ENCODE results near the gene TSHR.
"Not testable (repeated sequence)": the region's sequence is repeated elsewhere in the genome, so short reads cannot be mapped to it uniquely, and the experiment has no call there.

Gene TSHR

DNA sequence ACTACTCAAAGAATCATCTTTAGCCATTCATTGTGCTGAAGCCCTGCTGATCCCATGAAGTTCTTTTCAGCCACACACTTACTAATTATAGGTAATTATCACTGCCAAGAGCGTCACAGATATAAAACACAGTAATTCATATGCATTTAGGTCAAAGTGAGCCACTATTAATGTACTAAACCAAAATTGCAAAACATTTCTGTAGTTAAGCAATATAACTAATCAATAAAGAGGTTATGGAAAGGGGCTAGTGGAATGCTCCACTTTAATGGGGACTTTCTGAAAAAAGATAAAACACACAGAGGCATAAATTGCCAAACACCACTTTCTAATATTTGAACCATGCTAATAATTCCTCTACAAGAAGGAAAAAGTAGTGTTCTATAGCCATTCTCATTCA is 7.1 kb upstream of the TSHR start:
- Histone ChIP-seq H3K4me3 (ENCODE audit: low read depth in 1 of 2, low read length in 2 of 2) (no peak overlapping the region), H3K27me3 (ENCODE audit: control insufficient read depth in 1 of 2, insufficient read depth in 2 of 2, low read length in 2 of 2) (no peaks in the 10 kb centered on the region), H3K9ac (ENCODE audit: low read depth in 1 of 2, low read length in 2 of 2) (no peak overlapping the region), H3K9me3 (ENCODE audit: control insufficient read depth in 1 of 2, low read length in 2 of 2) (no peaks in the 10 kb centered on the region), H3K36me3 (ENCODE audit: control insufficient read depth in 1 of 2, insufficient read depth in 2 of 2, low read length in 2 of 2) (no peaks in the 10 kb centered on the region), H3K27ac (ENCODE audit: low read depth, low read length) (no peak overlapping the region), H3K4me1 (ENCODE audit: control insufficient read depth in 1 of 2, insufficient read depth in 2 of 2, low read length in 2 of 2) (no peaks in the 10 kb centered on the region)

- Histone ChIP-seq H3K27me3 (ENCODE audit: control insufficient read depth in 1 of 2, insufficient read depth in 2 of 2, low read length in 2 of 2) (peaks cover 4 to 6% of the 10 kb centered on the region in 2 donors), H3K4me3 (ENCODE audit: low read depth in 1 of 2, low read length in 2 of 2) (no peak overlapping the region), H3K9ac (ENCODE audit: low read depth in 1 of 2, low read length in 2 of 2) (no peak overlapping the region), H3K36me3 (ENCODE audit: control insufficient read depth in 1 of 2, insufficient read depth in 2 of 2, low read length in 2 of 2) (no peaks in the 10 kb centered on the region), H3K27ac (ENCODE audit: low read depth, low read length) (no peak overlapping the region), H3K4me1 (ENCODE audit: control insufficient read depth in 1 of 2, insufficient read depth in 2 of 2, low read length in 2 of 2) (peaks cover 4% of the 10 kb centered on the region in 2 donors), H3K9me3 (ENCODE audit: control insufficient read depth in 1 of 2, low read length in 2 of 2) (no peaks in the 10 kb centered on the region)
Observed at GRCh38 chr14:80951491-80951890, 3.9 kb upstream of the TSHR start.

DNA sequence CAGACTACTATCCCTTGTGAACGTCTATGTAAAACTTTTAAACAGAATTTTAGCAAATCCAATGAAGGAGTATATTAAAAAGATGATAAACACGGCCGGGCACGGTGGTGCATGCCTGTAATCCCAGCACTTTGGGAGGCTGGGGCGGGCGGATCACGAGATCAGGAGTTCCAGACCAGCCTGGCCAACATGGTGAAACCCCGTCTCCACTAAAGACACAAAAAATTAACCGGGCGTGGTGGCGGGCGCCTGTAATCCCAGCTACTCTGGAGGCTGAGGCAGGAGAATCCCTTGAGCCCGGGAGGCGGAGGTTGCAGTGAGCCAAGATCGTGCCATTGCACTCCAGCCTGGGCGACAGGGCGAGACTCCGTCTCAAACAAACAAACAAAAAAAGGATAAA is 2.2 kb upstream of the TSHR start:
- not testable (repeated sequence) for H3K27ac ChIP-seq (ENCODE audit: low read depth, low read length); H3K9me3 ChIP-seq (ENCODE audit: control insufficient read depth in 1 of 2, low read length in 2 of 2); H3K4me3 ChIP-seq (ENCODE audit: low read depth in 1 of 2, low read length in 2 of 2); H3K36me3 ChIP-seq (ENCODE audit: control insufficient read depth in 1 of 2, insufficient read depth in 2 of 2, low read length in 2 of 2); H3K9ac ChIP-seq (ENCODE audit: low read depth in 1 of 2, low read length in 2 of 2); H3K4me1 ChIP-seq (ENCODE audit: control insufficient read depth in 1 of 2, insufficient read depth in 2 of 2, low read length in 2 of 2)
- H3K27me3 ChIP-seq (ENCODE audit: control insufficient read depth in 1 of 2, insufficient read depth in 2 of 2, low read length in 2 of 2): peaks cover 9 to 13% of the 10 kb centered on the region in 2 donors

- Histone ChIP-seq H3K27ac (ENCODE audit: low read depth, low read length) (no peak overlapping the region), H3K9me3 (ENCODE audit: control insufficient read depth in 1 of 2, low read length in 2 of 2) (no peaks in the 10 kb centered on the region), H3K36me3 (ENCODE audit: control insufficient read depth in 1 of 2, insufficient read depth in 2 of 2, low read length in 2 of 2) (no peaks in the 10 kb centered on the region), H3K4me1 (ENCODE audit: control insufficient read depth in 1 of 2, insufficient read depth in 2 of 2, low read length in 2 of 2) (peaks cover 4 to 11% of the 10 kb centered on the region in 2 donors), H3K9ac (ENCODE audit: low read depth in 1 of 2, low read length in 2 of 2) (peak overlapping the region; percentile 41 to 69), H3K27me3 (ENCODE audit: control insufficient read depth in 1 of 2, insufficient read depth in 2 of 2, low read length in 2 of 2) (peaks cover 9 to 13% of the 10 kb centered on the region in 2 donors), H3K4me3 (ENCODE audit: low read depth in 1 of 2, low read length in 2 of 2) (peak overlapping the region; percentile 67 to 74)
Observed at GRCh38 chr14:80954687-80955299, 628 bp upstream of the TSHR start.

GRCh38 chr14:80956102-80956501 is 681 bp downstream of the TSHR start:
- Histone ChIP-seq H3K4me3 (ENCODE audit: low read depth in 1 of 2, low read length in 2 of 2) (no peak overlapping the region), H3K27me3 (ENCODE audit: control insufficient read depth in 1 of 2, insufficient read depth in 2 of 2, low read length in 2 of 2) (peaks cover 9 to 13% of the 10 kb centered on the region in 2 donors), H3K9ac (ENCODE audit: low read depth in 1 of 2, low read length in 2 of 2) (no peak overlapping the region), H3K9me3 (ENCODE audit: control insufficient read depth in 1 of 2, low read length in 2 of 2) (no peaks in the 10 kb centered on the region), H3K27ac (ENCODE audit: low read depth, low read length) (no peak overlapping the region), H3K4me1 (ENCODE audit: control insufficient read depth in 1 of 2, insufficient read depth in 2 of 2, low read length in 2 of 2) (peaks cover 4 to 11% of the 10 kb centered on the region in 2 donors), H3K36me3 (ENCODE audit: control insufficient read depth in 1 of 2, insufficient read depth in 2 of 2, low read length in 2 of 2) (no peaks in the 10 kb centered on the region)

- Histone ChIP-seq H3K4me1 (ENCODE audit: control insufficient read depth in 1 of 2, insufficient read depth in 2 of 2, low read length in 2 of 2) (peaks cover 4 to 11% of the 10 kb centered on the region in 2 donors), H3K9ac (ENCODE audit: low read depth in 1 of 2, low read length in 2 of 2) (no peak overlapping the region), H3K4me3 (ENCODE audit: low read depth in 1 of 2, low read length in 2 of 2) (no peak overlapping the region), H3K36me3 (ENCODE audit: control insufficient read depth in 1 of 2, insufficient read depth in 2 of 2, low read length in 2 of 2) (no peaks in the 10 kb centered on the region), H3K27me3 (ENCODE audit: control insufficient read depth in 1 of 2, insufficient read depth in 2 of 2, low read length in 2 of 2) (peaks cover 9 to 13% of the 10 kb centered on the region in 2 donors), H3K27ac (ENCODE audit: low read depth, low read length) (no peak overlapping the region), H3K9me3 (ENCODE audit: control insufficient read depth in 1 of 2, low read length in 2 of 2) (no peaks in the 10 kb centered on the region)
Observed at GRCh38 chr14:80956922-80957321, 1.5 kb downstream of the TSHR start.

DNA sequence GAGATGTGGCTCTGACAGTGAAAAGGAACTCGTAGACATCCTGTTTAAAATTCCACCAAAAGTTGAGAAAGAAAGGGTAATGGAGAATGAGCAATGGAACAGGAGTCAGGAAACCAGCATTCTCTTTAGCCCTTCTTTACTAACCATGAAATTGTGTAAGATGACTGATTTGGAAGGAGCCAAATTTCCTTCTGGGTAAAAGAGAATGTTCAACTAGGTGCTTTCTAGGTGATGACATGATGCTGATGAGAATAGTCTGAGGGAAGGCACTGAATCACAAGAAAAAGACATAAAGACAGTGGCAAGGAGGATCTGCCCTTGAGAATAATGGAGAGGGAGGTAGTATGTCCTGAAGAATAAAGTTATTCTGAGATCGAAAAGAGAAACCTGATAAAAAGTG is 2.2 kb downstream of the TSHR start:
- Histone ChIP-seq H3K36me3 (ENCODE audit: control insufficient read depth in 1 of 2, insufficient read depth in 2 of 2, low read length in 2 of 2) (no peaks in the 10 kb centered on the region), H3K4me1 (ENCODE audit: control insufficient read depth in 1 of 2, insufficient read depth in 2 of 2, low read length in 2 of 2) (peaks cover 4 to 11% of the 10 kb centered on the region in 2 donors), H3K9me3 (ENCODE audit: control insufficient read depth in 1 of 2, low read length in 2 of 2) (no peaks in the 10 kb centered on the region), H3K9ac (ENCODE audit: low read depth in 1 of 2, low read length in 2 of 2) (no peak overlapping the region), H3K27ac (ENCODE audit: low read depth, low read length) (no peak overlapping the region), H3K27me3 (ENCODE audit: control insufficient read depth in 1 of 2, insufficient read depth in 2 of 2, low read length in 2 of 2) (peaks cover 9 to 13% of the 10 kb centered on the region in 2 donors), H3K4me3 (ENCODE audit: low read depth in 1 of 2, low read length in 2 of 2) (no peak overlapping the region)

DNA sequence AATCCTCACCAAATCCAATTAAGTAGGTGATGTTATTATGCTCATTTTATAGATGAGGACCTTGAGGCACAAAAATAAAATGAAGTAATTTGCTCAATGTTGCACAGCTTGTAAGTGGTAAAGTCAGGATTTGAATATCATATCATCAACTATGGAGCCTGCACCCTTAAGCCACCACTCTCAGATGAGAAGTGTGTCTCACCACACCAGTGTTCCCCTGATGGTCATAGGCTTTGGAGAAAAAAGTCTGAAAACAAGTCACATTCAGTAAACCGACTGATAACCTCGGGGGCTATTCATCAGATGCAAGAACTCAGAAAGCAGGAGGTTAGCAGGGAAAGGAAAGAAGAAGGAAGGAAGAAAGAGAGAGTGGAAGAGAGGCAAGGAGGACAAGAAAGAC is 2.8 kb downstream of the TSHR start:
- Histone ChIP-seq H3K27ac (ENCODE audit: low read depth, low read length) (no peak overlapping the region), H3K4me3 (ENCODE audit: low read depth in 1 of 2, low read length in 2 of 2) (no peak overlapping the region), H3K36me3 (ENCODE audit: control insufficient read depth in 1 of 2, insufficient read depth in 2 of 2, low read length in 2 of 2) (no peaks in the 10 kb centered on the region)

GRCh38 chr14:80958939-80959338 is 3.5 kb downstream of the TSHR start:
- Histone ChIP-seq H3K4me1 (ENCODE audit: control insufficient read depth in 1 of 2, insufficient read depth in 2 of 2, low read length in 2 of 2) (peaks cover 4 to 11% of the 10 kb centered on the region in 2 donors), H3K9ac (ENCODE audit: low read depth in 1 of 2, low read length in 2 of 2) (no peak overlapping the region), H3K36me3 (ENCODE audit: control insufficient read depth in 1 of 2, insufficient read depth in 2 of 2, low read length in 2 of 2) (no peaks in the 10 kb centered on the region), H3K4me3 (ENCODE audit: low read depth in 1 of 2, low read length in 2 of 2) (peak overlapping the region in 1 of 2 donors; percentile 13), H3K27me3 (ENCODE audit: control insufficient read depth in 1 of 2, insufficient read depth in 2 of 2, low read length in 2 of 2) (peaks cover 9 to 13% of the 10 kb centered on the region in 2 donors), H3K27ac (ENCODE audit: low read depth, low read length) (no peak overlapping the region), H3K9me3 (ENCODE audit: control insufficient read depth in 1 of 2, low read length in 2 of 2) (no peaks in the 10 kb centered on the region)

More for the DNA sequence above, 2.8 kb downstream of the TSHR start:
- no peaks in the 10 kb centered on the region for H3K9me3 ChIP-seq (ENCODE audit: control insufficient read depth in 1 of 2, low read length in 2 of 2)
- peaks cover 9 to 13% of the 10 kb centered on the region in 2 donors for H3K27me3 ChIP-seq (ENCODE audit: control insufficient read depth in 1 of 2, insufficient read depth in 2 of 2, low read length in 2 of 2)
- H3K9ac ChIP-seq (ENCODE audit: low read depth in 1 of 2, low read length in 2 of 2): no peak overlapping the region
- H3K4me1 ChIP-seq (ENCODE audit: control insufficient read depth in 1 of 2, insufficient read depth in 2 of 2, low read length in 2 of 2): peaks cover 4 to 11% of the 10 kb centered on the region in 2 donors

DNA sequence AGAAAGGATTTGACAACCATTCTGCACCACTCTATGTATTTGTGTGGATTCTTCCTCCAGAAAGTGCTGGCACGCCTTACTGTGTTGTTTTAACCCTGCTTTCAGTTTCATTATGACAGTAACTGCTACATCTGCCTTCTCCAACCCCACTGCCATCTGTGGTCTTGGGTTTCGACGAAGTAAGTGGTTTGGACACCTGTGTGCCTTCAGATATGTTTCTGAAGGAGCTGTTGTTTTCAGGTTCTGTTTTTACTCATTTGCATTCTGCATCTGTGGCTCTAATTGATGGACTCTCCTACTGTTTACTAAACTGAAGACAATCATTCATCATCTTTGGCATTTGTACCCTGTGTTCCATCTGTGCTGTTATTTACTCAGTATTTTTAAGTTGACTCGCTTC is 4.1 kb downstream of the TSHR start:
- no peaks in the 10 kb centered on the region for H3K36me3 ChIP-seq (ENCODE audit: control insufficient read depth in 1 of 2, insufficient read depth in 2 of 2, low read length in 2 of 2)
- no peak overlapping the region for H3K9ac ChIP-seq (ENCODE audit: low read depth in 1 of 2, low read length in 2 of 2)
- no peak overlapping the region for H3K27ac ChIP-seq (ENCODE audit: low read depth, low read length)
- no peaks in the 10 kb centered on the region for H3K9me3 ChIP-seq (ENCODE audit: control insufficient read depth in 1 of 2, low read length in 2 of 2)
- peak overlapping the region in 1 of 2 donors; percentile 30 for H3K4me3 ChIP-seq (ENCODE audit: low read depth in 1 of 2, low read length in 2 of 2)
- peaks cover 4 to 11% of the 10 kb centered on the region in 2 donors for H3K4me1 ChIP-seq (ENCODE audit: control insufficient read depth in 1 of 2, insufficient read depth in 2 of 2, low read length in 2 of 2)
- peaks cover 9 to 13% of the 10 kb centered on the region in 2 donors for H3K27me3 ChIP-seq (ENCODE audit: control insufficient read depth in 1 of 2, insufficient read depth in 2 of 2, low read length in 2 of 2)
